COLO668 (cell line): ENCODE results near the gene MIA3.
"Not testable (repeated sequence)": the region's sequence is repeated elsewhere in the genome, so short reads cannot be mapped to it uniquely, and the experiment has no call there.

Source experiments
- DNase-seq: peaks from one replicate; lab custom pipeline; 2025; ENCODE audit not compliant: unreplicated experiment; lab: John Stamatoyannopoulos, UW

The MIA3 gene, protein sequence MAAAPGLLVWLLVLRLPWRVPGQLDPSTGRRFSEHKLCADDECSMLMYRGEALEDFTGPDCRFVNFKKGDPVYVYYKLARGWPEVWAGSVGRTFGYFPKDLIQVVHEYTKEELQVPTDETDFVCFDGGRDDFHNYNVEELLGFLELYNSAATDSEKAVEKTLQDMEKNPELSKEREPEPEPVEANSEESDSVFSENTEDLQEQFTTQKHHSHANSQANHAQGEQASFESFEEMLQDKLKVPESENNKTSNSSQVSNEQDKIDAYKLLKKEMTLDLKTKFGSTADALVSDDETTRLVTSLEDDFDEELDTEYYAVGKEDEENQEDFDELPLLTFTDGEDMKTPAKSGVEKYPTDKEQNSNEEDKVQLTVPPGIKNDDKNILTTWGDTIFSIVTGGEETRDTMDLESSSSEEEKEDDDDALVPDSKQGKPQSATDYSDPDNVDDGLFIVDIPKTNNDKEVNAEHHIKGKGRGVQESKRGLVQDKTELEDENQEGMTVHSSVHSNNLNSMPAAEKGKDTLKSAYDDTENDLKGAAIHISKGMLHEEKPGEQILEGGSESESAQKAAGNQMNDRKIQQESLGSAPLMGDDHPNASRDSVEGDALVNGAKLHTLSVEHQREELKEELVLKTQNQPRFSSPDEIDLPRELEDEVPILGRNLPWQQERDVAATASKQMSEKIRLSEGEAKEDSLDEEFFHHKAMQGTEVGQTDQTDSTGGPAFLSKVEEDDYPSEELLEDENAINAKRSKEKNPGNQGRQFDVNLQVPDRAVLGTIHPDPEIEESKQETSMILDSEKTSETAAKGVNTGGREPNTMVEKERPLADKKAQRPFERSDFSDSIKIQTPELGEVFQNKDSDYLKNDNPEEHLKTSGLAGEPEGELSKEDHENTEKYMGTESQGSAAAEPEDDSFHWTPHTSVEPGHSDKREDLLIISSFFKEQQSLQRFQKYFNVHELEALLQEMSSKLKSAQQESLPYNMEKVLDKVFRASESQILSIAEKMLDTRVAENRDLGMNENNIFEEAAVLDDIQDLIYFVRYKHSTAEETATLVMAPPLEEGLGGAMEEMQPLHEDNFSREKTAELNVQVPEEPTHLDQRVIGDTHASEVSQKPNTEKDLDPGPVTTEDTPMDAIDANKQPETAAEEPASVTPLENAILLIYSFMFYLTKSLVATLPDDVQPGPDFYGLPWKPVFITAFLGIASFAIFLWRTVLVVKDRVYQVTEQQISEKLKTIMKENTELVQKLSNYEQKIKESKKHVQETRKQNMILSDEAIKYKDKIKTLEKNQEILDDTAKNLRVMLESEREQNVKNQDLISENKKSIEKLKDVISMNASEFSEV (N-terminal part only)

GRCh38 chr1:222618001-222618879 is at the start of gene MIA3:
MIA3 (plus strand) TSS chr1:222618097; CDS start chr1:222618111, 14 bp downstream.
- peak; percentile 89 for DNase-seq

DNA sequence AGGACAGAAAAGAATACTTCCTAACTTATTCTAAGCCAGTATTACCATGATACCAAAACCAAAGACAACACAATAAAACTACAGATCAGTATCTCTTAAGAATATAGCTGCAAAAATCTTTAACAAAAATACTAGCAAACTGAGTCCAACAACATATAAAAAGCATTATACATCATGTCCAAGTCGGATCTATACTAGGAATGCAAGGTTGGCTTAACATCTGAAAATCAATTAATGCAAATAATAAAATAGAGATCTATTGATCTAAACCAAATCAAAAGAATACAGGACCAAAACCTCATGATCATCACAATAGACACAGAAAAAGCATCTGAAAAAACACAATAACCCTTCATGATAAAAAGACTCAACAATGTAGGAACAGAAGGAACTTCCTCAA is 47.1 kb upstream of the MIA3 start:
- DNase-seq: no peak

DNA sequence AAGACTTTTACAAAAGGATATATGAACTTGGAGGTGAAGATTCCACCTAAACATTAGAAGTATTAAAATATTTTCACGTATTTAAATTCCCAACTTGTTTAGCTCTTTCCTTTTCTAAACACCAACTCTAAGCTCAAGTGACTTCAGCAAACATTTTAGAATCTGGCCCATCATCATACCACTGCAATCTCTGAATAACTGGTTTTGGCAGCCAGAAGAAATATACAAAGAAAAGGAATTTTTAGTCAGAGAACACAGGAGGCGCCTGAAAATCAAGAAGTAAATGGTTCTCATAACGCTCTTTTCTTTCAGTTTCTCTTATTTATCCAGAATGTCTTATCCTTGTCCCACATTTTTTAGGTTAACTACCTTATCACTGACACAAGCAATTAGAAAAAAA is 38.6 kb upstream of the MIA3 start:
- no peak for DNase-seq

GRCh38 chr1:222582099-222582774 is 35.7 kb upstream of the MIA3 start:
- no peak for DNase-seq

DNA sequence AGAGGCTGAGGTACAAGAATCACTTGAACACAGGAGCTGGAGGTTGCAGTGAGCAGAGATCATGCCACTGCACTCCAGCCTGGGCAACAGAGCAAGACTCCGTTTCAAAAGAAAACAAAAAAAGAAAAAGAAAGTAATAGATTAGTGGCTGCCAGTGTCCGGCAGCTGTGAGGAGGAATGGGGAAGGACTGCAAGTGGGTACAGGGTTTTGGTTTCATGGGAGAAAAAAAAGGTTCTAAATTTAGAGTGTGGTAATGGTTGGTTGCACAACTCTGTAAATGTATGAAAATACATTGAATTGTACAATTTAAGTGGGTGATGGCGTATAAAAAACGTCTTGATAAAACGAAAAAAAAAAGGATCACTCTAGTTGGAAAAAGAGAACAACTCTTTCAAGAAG is 34.8 kb upstream of the MIA3 start:
- DNase-seq: no peak

GRCh38 chr1:222586842-222587241 is 31.1 kb upstream of the MIA3 start:
- DNase-seq: no peak

DNA sequence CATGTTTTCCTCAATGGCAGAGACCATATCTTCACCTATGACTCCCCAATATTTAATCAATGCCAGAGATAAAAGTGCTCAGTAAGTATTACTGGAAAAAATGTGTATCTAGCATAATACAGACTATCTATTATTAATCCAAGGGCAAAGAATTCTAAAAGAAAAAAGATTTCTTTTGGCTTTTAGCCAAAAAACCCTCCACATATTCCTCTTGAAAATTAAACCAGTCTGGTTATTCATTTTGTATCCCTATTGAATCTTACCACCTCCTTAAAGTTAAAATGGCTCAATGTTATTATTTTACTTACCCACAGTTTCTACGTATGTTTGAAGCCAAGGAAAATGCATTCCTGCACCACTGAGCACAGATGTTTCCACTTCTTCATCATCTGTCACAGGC is 29.8 kb upstream of the MIA3 start:
- DNase-seq: no peak

- peak; percentile 91 for DNase-seq
These were observed 28.2 kb upstream of the MIA3 start, which contains the start of gene TAF1A for GRCh38 chr1:222589462-222590302. TAF1A (minus strand) TSS chr1:222589933.

DNA sequence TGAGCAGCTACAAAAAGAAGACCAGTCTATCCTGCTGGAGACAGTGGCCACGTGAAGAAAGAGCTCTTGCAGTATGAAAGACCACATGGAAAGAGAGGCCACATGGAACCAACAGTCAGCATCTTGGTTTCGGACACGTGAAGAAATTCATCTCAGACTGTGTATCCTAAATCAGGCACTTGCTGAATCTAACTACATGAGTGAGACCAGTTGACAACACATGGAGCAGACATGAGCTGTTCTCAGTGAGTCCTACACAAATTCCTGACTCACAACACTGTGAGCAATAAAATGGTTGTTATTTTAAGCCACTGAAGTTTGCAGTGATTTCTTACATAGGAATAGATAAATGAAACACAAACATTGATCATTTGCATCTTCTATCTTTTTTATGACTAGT is 25.7 kb upstream of the MIA3 start:
- no peak for DNase-seq

DNA sequence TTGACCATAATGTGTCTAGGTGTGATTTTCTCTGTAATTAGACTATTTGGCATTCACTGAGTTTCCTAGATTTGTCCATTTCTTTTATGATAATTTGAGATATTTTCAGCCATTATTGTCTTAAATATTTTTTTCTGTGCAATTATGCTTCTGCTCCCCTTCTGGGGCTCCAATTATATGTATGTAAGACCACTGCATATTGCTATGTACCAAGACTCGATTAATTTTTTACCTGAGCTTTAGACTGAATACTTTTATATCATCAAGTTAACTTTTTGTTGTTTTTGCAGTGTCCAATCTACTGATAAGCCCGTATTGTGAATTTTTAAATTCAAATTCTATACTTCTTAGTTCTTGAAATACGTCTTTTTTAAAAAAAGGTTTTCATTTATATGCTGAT is 23.1 kb upstream of the MIA3 start:
- no peak for DNase-seq

DNA sequence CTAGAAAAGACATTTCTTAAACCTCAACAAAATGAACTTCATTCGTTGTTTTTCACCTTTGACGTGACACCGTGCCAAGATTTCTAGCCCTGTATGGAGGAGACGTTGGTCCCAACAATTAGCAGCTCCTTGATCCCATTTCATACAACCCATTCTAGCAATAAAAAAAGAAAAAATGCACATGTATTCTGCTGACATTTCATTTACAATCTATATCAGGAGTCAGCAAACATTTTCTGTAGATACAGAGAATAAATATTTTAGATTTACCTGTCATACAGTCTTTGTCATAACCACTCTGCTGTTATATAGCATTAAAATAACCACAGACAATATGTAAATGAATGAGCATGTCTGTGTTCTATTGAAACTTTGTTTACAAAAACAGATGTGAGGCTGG is 21.2 kb upstream of the MIA3 start:
- DNase-seq: no peak

DNA sequence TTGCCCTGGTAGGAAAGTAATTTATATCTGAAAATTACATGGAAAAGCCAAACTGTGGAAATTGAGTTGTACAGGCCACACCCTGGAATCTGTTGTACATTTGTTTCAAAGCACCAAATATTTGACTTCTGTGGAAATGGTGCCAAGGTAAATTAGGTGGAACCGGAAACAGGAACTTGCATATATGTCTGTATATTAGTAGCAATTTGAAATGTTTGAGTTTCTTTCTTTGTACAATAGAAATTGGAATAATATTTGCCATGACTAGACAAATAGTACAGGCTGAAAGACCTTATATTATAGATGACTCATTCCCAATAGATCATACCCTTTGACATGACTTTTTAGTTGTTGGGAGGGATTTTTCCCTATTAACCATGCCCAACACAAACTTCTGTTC is 17.6 kb upstream of the MIA3 start:
- DNase-seq: no peak

GRCh38 chr1:222601257-222601656 is 16.6 kb upstream of the MIA3 start:
- no peak for DNase-seq

DNA sequence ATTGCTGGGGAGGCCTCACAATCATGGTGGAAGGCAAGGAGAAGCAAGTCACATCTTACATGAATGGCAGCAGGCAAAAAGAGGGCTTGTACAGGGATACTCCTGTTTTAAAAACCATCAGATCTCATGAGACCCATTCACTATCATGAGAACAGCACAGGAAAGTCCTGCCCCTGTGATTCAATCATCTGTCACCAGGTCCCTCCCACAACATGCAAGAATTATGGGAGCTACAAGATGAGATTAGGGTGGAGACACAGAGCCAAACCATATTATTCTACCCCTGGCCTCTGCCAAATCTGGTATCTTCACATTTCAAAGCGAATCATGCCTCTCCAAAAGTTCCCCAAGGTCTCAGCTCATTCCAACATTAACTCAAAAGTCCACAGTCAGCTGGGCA is 11.1 kb upstream of the MIA3 start:
- no peak for DNase-seq

DNA sequence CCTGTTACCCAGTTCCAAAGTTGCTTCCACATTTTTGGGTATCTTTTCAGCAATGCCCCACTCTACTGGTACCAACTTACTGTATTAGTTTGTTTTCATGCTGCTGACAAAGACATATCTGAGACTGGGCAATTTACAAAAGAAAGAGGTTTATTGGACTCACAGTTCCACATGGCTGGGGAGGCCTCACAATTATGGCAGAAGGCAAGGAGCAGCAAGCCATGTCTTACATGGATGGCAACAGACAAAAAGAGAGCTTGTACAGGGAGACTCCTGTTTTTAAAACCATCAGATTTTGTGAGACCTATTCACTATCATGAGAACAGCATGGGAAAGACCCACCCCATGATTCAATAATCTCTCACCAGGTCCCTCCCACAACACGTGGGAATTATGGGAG is 8.8 kb upstream of the MIA3 start:
- DNase-seq: not testable (repeated sequence)

DNA sequence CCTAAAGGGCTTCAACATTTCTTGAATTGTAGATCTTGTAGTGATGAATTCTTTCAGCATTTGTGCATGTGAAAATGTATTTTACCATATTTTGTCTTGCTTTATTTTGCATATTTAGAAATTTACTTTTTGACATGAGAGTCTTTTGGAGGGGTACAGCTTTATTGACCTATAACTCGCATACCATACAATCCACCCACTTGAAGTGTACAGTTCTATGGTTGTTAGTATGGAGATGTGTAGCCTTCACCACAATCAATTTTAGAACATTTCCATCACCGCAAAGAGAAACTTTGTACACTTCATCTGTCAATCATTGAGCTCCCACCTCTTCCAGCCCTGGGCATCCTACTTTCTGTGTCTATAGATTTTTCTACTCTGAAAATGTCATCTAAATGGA is 7.2 kb upstream of the MIA3 start:
- DNase-seq: no peak

GRCh38 chr1:222613627-222614026 is 4.3 kb upstream of the MIA3 start:
- DNase-seq: no peak

- DNase-seq: no peak
These were observed 1.4 kb upstream of the MIA3 start for GRCh38 chr1:222616525-222616924.
